Stimulated activated CD4-positive, alpha-beta T cell treated with anti-CD3 and anti-CD28 coated beads, Interleukin-12 subunit alpha, Interleukin-12 subunit beta, amount 100 ng/mL, for 48 hours (primary cell): ENCODE results near the gene EPAS1.
"Not testable (repeated sequence)": the region's sequence is repeated elsewhere in the genome, so short reads cannot be mapped to it uniquely, and the experiment has no call there.

Experiments used
- DNase-seq, 3 donors: peaks; one replicate each; pipeline ENCODE4 v3.0.0-alpha.2; 2020; ENCODE audit warnings: low read depth in 2 of 3, low spot score in 1 of 3

The EPAS1 gene

GRCh38 chr2:46381871-46382270, 84.7 kb downstream of the EPAS1 start:
- DNase-seq, result no peak

GRCh38 chr2:46382331-46383112, 85.3 kb downstream of the EPAS1 start:
- DNase-seq, result no peak

GRCh38 chr2:46383113-46383395, 85.8 kb downstream of the EPAS1 start:
- DNase-seq, result no peak

GRCh38 chr2:46383784-46384456, 86.7 kb downstream of the EPAS1 start:
- DNase-seq, result no peak

- DNase-seq, result no peak
Observed at GRCh38 chr2:46384457-46384815, 87.2 kb downstream of the EPAS1 start.

- no peak for DNase-seq
Observed at GRCh38 chr2:46385786-46386577, 88.8 kb downstream of the EPAS1 start.

GRCh38 chr2:46386763-46387162, 89.6 kb downstream of the EPAS1 start:
- no peak for DNase-seq

- DNase-seq, result no peak
Observed at GRCh38 chr2:46387292-46387691, 90.1 kb downstream of the EPAS1 start.

GRCh38 chr2:46387886-46388515, 90.8 kb downstream of the EPAS1 start:
- no peak for DNase-seq

GRCh38 chr2:46388881-46389280, 91.7 kb downstream of the EPAS1 start:
- DNase-seq, result no peak

GRCh38 chr2:46389417-46389916, 92.3 kb downstream of the EPAS1 start:
- no peak for DNase-seq

GRCh38 chr2:46390036-46390435, 92.8 kb downstream of the EPAS1 start:
- no peak for DNase-seq

GRCh38 chr2:46390901-46391395, 93.7 kb downstream of the EPAS1 start:
- DNase-seq, result no peak

- no peak for DNase-seq
Observed at GRCh38 chr2:46392561-46393346, 95.5 kb downstream of the EPAS1 start.

GRCh38 chr2:46393347-46393820, 96.2 kb downstream of the EPAS1 start:
- no peak for DNase-seq

- no peak for DNase-seq
Observed at GRCh38 chr2:46393865-46394264, 96.7 kb downstream of the EPAS1 start.

GRCh38 chr2:46394649-46395510, 97.7 kb downstream of the EPAS1 start:
- peak in 1 of 3 donors; percentile 8 for DNase-seq

- DNase-seq, result not testable (repeated sequence)
Observed at GRCh38 chr2:46395730-46396129, 98.5 kb downstream of the EPAS1 start.

- DNase-seq, result no peak
Observed at GRCh38 chr2:46400016-46400415, 102.8 kb downstream of the EPAS1 start.
